HepG2 (cell line): ENCODE data around the gene TBX5.

Source experiments
- ASH2L ChIP-seq: fragments of 300-600, 200-600 bp; sonication (generic); IDR thresholded peaks from 2 replicates; pipeline ENCODE4 v1.7.0; 2017; ENCODE audit warnings: low read depth, mild to moderate bottlenecking, moderate library complexity, mixed read lengths, low read length; ENCODE audit not compliant: insufficient read length
- ESRRA ChIP-seq: sonication (generic); formaldehyde crosslinking; IDR thresholded peaks from 2 replicates; pipeline ENCODE4 v1.5.1; 2020; ENCODE audit warnings: mild to moderate bottlenecking, low read depth, missing genetic modification reagents
- GABPA ChIP-seq, 2 experiments: IDR thresholded peaks; 2 replicates each; pipeline ENCODE4 v1.6.1; 2011 to 2016; ENCODE audit warnings: low read depth in 2 of 2, low read length in 1 of 2, missing biosample characterization in 1 of 2, missing genetic modification characterization in 1 of 2
- KAT2B ChIP-seq: fragments of 150-350 bp; IDR thresholded peaks from 2 replicates; pipeline ENCODE4 v1.6.1; 2014; ENCODE audit warnings: low read depth, low read length, borderline replicate concordance
- SRF ChIP-seq: IDR thresholded peaks from 2 replicates; pipeline ENCODE4 v1.6.1; 2011; ENCODE audit warnings: mild to moderate bottlenecking, low read depth, low read length, moderate library complexity
- TF ChIP-seq, protein P1 (sequence below): IDR thresholded peaks from 2 replicates; pipeline ENCODE4 v1.6.1; 2016; ENCODE audit warnings: low read depth, borderline replicate concordance
- TF ChIP-seq, protein P2 (sequence below), 2 experiments: sonication (generic) in 1 of 2; formaldehyde crosslinking in 1 of 2; IDR thresholded peaks; 2 replicates each; pipeline versions ENCODE4 v1.4.0 to v1.6.1; 2016 to 2020; ENCODE audit warnings: borderline replicate concordance in 1 of 2, low read depth in 1 of 2, mild to moderate bottlenecking in 1 of 2, missing genetic modification reagents in 1 of 2
- TF ChIP-seq, protein P3 (sequence below): sonication (generic); formaldehyde crosslinking; IDR thresholded peaks from 2 replicates; pipeline ENCODE4 v1.4.0; 2020; ENCODE audit warnings: mild to moderate bottlenecking, missing genetic modification reagents
- TF ChIP-seq, protein P4 (sequence below): sonication (generic); formaldehyde crosslinking; IDR thresholded peaks from 2 replicates; pipeline ENCODE4 v1.5.0; 2020; ENCODE audit warnings: mild to moderate bottlenecking, missing genetic modification reagents, moderate library complexity
- TF ChIP-seq, protein P5 (sequence below), 2 experiments: IDR thresholded peaks; 2 replicates each; pipeline ENCODE4 v1.6.1; 2011 to 2012; ENCODE audit warnings: low read length in 2 of 2, borderline replicate concordance in 1 of 2, low read depth in 1 of 2, mild to moderate bottlenecking in 1 of 2, moderate library complexity in 1 of 2

DNA sequence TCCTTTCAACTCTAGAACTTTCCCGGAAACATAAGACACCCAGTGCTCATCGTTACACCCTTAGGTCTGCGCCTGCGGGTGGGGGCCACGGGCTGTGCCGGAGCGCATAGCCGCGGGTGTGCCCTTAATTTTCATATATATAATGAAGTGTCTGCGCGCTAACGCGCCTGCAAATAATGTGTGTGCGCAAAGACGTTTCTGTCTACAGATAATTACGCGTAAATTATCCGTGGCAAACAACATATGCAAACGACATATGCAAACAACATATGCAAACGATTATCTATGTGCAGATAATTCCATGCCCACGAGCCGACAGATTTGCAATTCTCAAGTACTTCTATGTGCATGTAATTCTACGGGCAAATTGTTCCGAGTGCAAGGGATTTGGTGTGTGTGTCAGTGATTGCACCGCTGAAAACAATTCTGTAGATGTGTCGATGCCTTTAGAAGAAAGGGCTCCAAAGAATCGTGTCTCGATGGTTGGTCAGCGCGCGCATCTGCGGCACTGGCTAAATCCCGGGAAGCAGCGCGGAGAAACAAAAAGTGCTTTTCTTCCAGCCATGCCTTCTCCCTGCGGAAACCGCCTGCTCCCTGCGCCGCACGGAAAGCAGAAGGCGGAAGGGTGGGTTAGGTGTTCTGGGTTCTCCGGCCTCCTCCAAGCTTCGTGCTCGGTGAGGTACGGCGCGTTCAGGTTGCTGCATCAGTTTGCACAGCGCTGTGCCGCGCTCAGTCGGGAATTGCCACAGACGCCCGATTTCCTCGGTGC is 34.5 kb upstream of the TBX5 start:
- no peak for TF ChIP-seq ESRRA (CRISPR knock-in tag)
- TF ChIP-seq, protein P1, sequence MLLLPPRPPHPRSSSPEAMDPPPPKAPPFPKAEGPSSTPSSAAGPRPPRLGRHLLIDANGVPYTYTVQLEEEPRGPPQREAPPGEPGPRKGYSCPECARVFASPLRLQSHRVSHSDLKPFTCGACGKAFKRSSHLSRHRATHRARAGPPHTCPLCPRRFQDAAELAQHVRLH (CRISPR knock-in tag): no peak
- TF ChIP-seq, protein P2, sequence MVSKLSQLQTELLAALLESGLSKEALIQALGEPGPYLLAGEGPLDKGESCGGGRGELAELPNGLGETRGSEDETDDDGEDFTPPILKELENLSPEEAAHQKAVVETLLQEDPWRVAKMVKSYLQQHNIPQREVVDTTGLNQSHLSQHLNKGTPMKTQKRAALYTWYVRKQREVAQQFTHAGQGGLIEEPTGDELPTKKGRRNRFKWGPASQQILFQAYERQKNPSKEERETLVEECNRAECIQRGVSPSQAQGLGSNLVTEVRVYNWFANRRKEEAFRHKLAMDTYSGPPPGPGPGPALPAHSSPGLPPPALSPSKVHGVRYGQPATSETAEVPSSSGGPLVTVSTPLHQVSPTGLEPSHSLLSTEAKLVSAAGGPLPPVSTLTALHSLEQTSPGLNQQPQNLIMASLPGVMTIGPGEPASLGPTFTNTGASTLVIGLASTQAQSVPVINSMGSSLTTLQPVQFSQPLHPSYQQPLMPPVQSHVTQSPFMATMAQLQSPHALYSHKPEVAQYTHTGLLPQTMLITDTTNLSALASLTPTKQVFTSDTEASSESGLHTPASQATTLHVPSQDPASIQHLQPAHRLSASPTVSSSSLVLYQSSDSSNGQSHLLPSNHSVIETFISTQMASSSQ (IDR thresholded peaks at IDR 0.05; ENCODE audit: low read depth): no peak
- TF ChIP-seq, protein P2 (CRISPR knock-in tag; IDR thresholded peaks at IDR 0.05; ENCODE audit: borderline replicate concordance): no peak
- TF ChIP-seq KAT2B: no peak
- TF ChIP-seq GABPA (IDR thresholded peaks at IDR 0.05; ENCODE audit: low read depth, low read length): no peak
- no peak for TF ChIP-seq GABPA (CRISPR knock-in tag; IDR thresholded peaks at IDR 0.05; ENCODE audit: low read depth)
- TF ChIP-seq SRF: no peak
- TF ChIP-seq, protein P3, sequence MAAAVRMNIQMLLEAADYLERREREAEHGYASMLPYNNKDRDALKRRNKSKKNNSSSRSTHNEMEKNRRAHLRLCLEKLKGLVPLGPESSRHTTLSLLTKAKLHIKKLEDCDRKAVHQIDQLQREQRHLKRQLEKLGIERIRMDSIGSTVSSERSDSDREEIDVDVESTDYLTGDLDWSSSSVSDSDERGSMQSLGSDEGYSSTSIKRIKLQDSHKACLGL (CRISPR knock-in tag): no peak
- no peak for TF ChIP-seq ASH2L
- TF ChIP-seq, protein P4, sequence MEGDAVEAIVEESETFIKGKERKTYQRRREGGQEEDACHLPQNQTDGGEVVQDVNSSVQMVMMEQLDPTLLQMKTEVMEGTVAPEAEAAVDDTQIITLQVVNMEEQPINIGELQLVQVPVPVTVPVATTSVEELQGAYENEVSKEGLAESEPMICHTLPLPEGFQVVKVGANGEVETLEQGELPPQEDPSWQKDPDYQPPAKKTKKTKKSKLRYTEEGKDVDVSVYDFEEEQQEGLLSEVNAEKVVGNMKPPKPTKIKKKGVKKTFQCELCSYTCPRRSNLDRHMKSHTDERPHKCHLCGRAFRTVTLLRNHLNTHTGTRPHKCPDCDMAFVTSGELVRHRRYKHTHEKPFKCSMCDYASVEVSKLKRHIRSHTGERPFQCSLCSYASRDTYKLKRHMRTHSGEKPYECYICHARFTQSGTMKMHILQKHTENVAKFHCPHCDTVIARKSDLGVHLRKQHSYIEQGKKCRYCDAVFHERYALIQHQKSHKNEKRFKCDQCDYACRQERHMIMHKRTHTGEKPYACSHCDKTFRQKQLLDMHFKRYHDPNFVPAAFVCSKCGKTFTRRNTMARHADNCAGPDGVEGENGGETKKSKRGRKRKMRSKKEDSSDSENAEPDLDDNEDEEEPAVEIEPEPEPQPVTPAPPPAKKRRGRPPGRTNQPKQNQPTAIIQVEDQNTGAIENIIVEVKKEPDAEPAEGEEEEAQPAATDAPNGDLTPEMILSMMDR (CRISPR knock-in tag): no peak
- TF ChIP-seq, protein P5, sequence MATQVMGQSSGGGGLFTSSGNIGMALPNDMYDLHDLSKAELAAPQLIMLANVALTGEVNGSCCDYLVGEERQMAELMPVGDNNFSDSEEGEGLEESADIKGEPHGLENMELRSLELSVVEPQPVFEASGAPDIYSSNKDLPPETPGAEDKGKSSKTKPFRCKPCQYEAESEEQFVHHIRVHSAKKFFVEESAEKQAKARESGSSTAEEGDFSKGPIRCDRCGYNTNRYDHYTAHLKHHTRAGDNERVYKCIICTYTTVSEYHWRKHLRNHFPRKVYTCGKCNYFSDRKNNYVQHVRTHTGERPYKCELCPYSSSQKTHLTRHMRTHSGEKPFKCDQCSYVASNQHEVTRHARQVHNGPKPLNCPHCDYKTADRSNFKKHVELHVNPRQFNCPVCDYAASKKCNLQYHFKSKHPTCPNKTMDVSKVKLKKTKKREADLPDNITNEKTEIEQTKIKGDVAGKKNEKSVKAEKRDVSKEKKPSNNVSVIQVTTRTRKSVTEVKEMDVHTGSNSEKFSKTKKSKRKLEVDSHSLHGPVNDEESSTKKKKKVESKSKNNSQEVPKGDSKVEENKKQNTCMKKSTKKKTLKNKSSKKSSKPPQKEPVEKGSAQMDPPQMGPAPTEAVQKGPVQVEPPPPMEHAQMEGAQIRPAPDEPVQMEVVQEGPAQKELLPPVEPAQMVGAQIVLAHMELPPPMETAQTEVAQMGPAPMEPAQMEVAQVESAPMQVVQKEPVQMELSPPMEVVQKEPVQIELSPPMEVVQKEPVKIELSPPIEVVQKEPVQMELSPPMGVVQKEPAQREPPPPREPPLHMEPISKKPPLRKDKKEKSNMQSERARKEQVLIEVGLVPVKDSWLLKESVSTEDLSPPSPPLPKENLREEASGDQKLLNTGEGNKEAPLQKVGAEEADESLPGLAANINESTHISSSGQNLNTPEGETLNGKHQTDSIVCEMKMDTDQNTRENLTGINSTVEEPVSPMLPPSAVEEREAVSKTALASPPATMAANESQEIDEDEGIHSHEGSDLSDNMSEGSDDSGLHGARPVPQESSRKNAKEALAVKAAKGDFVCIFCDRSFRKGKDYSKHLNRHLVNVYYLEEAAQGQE (IDR thresholded peaks at IDR 0.05; ENCODE audit: borderline replicate concordance in 1 of 2, low read depth in 1 of 2, low read length in 2 of 2): no peak
